ENCODE results near the gene AATK. TPM values are rescaled to one million over a fixed set of nuclear protein-coding genes. Genes with fewer than 3 reads are reported as not detected.

The AATK gene
- polyA plus RNA-seq, 2 of the 4 experiments (the other 2 are of a cell fraction): 0.26 to 0.37 TPM

GRCh38 chr17:81101614-81102306, 64.3 kb downstream of the AATK start:
- WGBS (ENCODE audit: missing lambda C conversion rate): 34% methylated on average over 26 of the region's 33 CpGs
- no peaks in the 10 kb centered on the region for H3K9me3 ChIP-seq
- CTCF ChIA-PET: interaction anchor here (0.5 to 17.4 kb wide), 49 partner anchors 9 to 741 kb away, joined by 3 to 880 read pairs (median 6); partner anchors contain the start of genes BAIAP2 and CHMP6
- peak; percentile 88 to 98 for DNase-seq (ENCODE audit: low read depth in 1 of 2, low spot score in 1 of 2)
- FAIRE-seq: peak; percentile 84
- no peak overlapping the region for H3K4me3 ChIP-seq
- POLR2A ChIA-PET: no interaction called here
- peaks cover 24% of the 10 kb centered on the region for H3K4me1 ChIP-seq
- no peak overlapping the region for H3K4me2 ChIP-seq
- no peak overlapping the region; a peak in 1 of 6 replicates for H3K27ac ChIP-seq
- ATAC-seq: peak; percentile 67 to 91
- TF ChIP-seq, protein P1, sequence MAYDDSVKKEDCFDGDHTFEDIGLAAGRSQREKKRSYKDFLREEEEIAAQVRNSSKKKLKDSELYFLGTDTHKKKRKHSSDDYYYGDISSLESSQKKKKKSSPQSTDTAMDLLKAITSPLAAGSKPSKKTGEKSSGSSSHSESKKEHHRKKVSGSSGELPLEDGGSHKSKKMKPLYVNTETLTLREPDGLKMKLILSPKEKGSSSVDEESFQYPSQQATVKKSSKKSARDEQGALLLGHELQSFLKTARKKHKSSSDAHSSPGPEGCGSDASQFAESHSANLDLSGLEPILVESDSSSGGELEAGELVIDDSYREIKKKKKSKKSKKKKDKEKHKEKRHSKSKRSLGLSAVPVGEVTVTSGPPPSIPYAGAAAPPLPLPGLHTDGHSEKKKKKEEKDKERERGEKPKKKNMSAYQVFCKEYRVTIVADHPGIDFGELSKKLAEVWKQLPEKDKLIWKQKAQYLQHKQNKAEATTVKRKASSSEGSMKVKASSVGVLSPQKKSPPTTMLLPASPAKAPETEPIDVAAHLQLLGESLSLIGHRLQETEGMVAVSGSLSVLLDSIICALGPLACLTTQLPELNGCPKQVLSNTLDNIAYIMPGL (CRISPR knock-in tag; IDR thresholded peaks at IDR 0.05; ENCODE audit: borderline replicate concordance): no peak
- TF ChIP-seq, protein P2, sequence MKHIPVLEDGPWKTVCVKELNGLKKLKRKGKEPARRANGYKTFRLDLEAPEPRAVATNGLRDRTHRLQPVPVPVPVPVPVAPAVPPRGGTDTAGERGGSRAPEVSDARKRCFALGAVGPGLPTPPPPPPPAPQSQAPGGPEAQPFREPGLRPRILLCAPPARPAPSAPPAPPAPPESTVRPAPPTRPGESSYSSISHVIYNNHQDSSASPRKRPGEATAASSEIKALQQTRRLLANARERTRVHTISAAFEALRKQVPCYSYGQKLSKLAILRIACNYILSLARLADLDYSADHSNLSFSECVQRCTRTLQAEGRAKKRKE (CRISPR knock-in tag; IDR thresholded peaks at IDR 0.05; ENCODE audit: low read depth): no peak
- TF ChIP-seq HOXB13 (CRISPR knock-in tag; IDR thresholded peaks at IDR 0.05; ENCODE audit: low read depth) (no peak), NR3C1 (IDR thresholded peaks at IDR 0.05) (no peak), CEBPB (IDR thresholded peaks at IDR 0.05) (no peak), ZC3H11A (IDR thresholded peaks at IDR 0.05) (no peak), GATA3 (IDR thresholded peaks at IDR 0.05; ENCODE audit: borderline replicate concordance) (no peak), BHLHE40 (IDR thresholded peaks at IDR 0.05; ENCODE audit: low read depth, low read length) (no peak), ESRRA (IDR thresholded peaks at IDR 0.05; ENCODE audit: borderline replicate concordance, low read length) (peak; percentile 87), HDAC2 (IDR thresholded peaks at IDR 0.05) (no peak), NFE2L2 (conservative IDR thresholded peaks at IDR 0.05; ENCODE audit: low read length) (no peak), JUN (IDR thresholded peaks at IDR 0.05) (peak in 1 of 2 experiments; percentile 63; a peak in 1 of 5 replicates), MAZ (IDR thresholded peaks at IDR 0.05; ENCODE audit: borderline replicate concordance, low read depth, low read length) (peak; percentile 70; the same call in 1 of the 2 replicates), KDM1A (IDR thresholded peaks at IDR 0.05; ENCODE audit: low read depth) (no peak), BCL3 (IDR thresholded peaks at IDR 0.05) (no peak), PHF8 (IDR thresholded peaks at IDR 0.05; ENCODE audit: borderline replicate concordance, low read depth) (no peak), PBX3 (IDR thresholded peaks at IDR 0.05) (no peak), ZSCAN20 (CRISPR knock-in tag; IDR thresholded peaks at IDR 0.05) (no peak), SREBF2 (IDR thresholded peaks at IDR 0.05) (no peak), ZNF302 (CRISPR knock-in tag; IDR thresholded peaks at IDR 0.05) (no peak), RFX5 (IDR thresholded peaks at IDR 0.05) (no peak), MYC (IDR thresholded peaks at IDR 0.05; ENCODE audit: borderline replicate concordance, low read length) (no peak; the same call in 1 of the 2 replicates), RAD21 (conservative IDR thresholded peaks at IDR 0.05 in 1 of 2, IDR thresholded peaks at IDR 0.05 in 1 of 2) (peak; percentile 92 to 95), KDM5A (IDR thresholded peaks at IDR 0.05) (no peak), POLR2A (IDR thresholded peaks at IDR 0.05; ENCODE audit: low read length) (no peak), RCOR1 (IDR thresholded peaks at IDR 0.05; ENCODE audit: low read depth, low read length) (no peak), TP53 (CRISPR knock-in tag; IDR thresholded peaks at IDR 0.05) (peak; percentile 47; the same call in 1 of the 2 replicates)
- TF ChIP-seq, protein P3, sequence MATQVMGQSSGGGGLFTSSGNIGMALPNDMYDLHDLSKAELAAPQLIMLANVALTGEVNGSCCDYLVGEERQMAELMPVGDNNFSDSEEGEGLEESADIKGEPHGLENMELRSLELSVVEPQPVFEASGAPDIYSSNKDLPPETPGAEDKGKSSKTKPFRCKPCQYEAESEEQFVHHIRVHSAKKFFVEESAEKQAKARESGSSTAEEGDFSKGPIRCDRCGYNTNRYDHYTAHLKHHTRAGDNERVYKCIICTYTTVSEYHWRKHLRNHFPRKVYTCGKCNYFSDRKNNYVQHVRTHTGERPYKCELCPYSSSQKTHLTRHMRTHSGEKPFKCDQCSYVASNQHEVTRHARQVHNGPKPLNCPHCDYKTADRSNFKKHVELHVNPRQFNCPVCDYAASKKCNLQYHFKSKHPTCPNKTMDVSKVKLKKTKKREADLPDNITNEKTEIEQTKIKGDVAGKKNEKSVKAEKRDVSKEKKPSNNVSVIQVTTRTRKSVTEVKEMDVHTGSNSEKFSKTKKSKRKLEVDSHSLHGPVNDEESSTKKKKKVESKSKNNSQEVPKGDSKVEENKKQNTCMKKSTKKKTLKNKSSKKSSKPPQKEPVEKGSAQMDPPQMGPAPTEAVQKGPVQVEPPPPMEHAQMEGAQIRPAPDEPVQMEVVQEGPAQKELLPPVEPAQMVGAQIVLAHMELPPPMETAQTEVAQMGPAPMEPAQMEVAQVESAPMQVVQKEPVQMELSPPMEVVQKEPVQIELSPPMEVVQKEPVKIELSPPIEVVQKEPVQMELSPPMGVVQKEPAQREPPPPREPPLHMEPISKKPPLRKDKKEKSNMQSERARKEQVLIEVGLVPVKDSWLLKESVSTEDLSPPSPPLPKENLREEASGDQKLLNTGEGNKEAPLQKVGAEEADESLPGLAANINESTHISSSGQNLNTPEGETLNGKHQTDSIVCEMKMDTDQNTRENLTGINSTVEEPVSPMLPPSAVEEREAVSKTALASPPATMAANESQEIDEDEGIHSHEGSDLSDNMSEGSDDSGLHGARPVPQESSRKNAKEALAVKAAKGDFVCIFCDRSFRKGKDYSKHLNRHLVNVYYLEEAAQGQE (IDR thresholded peaks at IDR 0.05): no peak
- TF ChIP-seq, protein P4, sequence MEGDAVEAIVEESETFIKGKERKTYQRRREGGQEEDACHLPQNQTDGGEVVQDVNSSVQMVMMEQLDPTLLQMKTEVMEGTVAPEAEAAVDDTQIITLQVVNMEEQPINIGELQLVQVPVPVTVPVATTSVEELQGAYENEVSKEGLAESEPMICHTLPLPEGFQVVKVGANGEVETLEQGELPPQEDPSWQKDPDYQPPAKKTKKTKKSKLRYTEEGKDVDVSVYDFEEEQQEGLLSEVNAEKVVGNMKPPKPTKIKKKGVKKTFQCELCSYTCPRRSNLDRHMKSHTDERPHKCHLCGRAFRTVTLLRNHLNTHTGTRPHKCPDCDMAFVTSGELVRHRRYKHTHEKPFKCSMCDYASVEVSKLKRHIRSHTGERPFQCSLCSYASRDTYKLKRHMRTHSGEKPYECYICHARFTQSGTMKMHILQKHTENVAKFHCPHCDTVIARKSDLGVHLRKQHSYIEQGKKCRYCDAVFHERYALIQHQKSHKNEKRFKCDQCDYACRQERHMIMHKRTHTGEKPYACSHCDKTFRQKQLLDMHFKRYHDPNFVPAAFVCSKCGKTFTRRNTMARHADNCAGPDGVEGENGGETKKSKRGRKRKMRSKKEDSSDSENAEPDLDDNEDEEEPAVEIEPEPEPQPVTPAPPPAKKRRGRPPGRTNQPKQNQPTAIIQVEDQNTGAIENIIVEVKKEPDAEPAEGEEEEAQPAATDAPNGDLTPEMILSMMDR (IDR thresholded peaks at IDR 0.05): peak; percentile 100
- TF ChIP-seq, protein P5, sequence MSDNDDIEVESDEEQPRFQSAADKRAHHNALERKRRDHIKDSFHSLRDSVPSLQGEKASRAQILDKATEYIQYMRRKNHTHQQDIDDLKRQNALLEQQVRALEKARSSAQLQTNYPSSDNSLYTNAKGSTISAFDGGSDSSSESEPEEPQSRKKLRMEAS (IDR thresholded peaks at IDR 0.05): peak; percentile 70

Data from A549 (cell line).